Chondrocyte (in vitro differentiated cells): ENCODE measurements around the gene RNU6-1. TPM values are rescaled to one million over a fixed set of nuclear protein-coding genes. Genes with fewer than 3 reads are reported as not detected.

Experiments used
- DNase-seq: peaks from one replicate; pipeline ENCODE4 v3.0.0; 2021; ENCODE audit warnings: mixed read lengths, low spot score
- H3K27ac Mint-ChIP-seq: one replicate; pipeline ENCODE4 v1.8.0; 2021; ENCODE audit warnings: mild to moderate bottlenecking, moderate library complexity, mixed read lengths; ENCODE audit not compliant: unreplicated experiment
- H3K27me3 Mint-ChIP-seq: 2 replicates; pipeline ENCODE4 v1.8.0; 2021; ENCODE audit warnings: low read depth, mixed read lengths
- H3K36me3 Mint-ChIP-seq: 2 replicates; pipeline ENCODE4 v1.8.0; 2021; ENCODE audit warnings: low read depth, mixed read lengths
- H3K4me1 Mint-ChIP-seq: 2 replicates; pipeline ENCODE4 v1.8.0; 2021; ENCODE audit warnings: low read depth, mild to moderate bottlenecking, mixed read lengths
- H3K4me3 Mint-ChIP-seq: one replicate; pipeline ENCODE4 v1.8.0; 2021; ENCODE audit warnings: mild to moderate bottlenecking, moderate library complexity, mixed read lengths; ENCODE audit not compliant: unreplicated experiment
- H3K9me3 Mint-ChIP-seq: 2 replicates; pipeline ENCODE4 v1.8.0; 2021; ENCODE audit warnings: low read depth, mixed read lengths
- CTCF ChIP-seq: fragments of 200-600 bp; sonication (generic); IDR thresholded peaks from 2 replicates; pipeline ENCODE4 v1.5.0; 2021; ENCODE audit warnings: antibody characterized with exemption, mild to moderate bottlenecking, moderate library complexity
- total RNA-seq: library from RNA; stranded (reverse); gene quantifications from 3 replicates; pipeline ENCODE4 v1.2.1, GENCODE V29; 2021

The RNU6-1 gene
- total RNA-seq, 1 donor from 2014 or later: not detected

- no peaks in the 10 kb centered on the region for H3K9me3 Mint-ChIP-seq
- peak overlapping the region; percentile 70 for H3K4me3 Mint-ChIP-seq
- H3K4me1 Mint-ChIP-seq: peaks cover 35% of the 10 kb centered on the region
- peaks cover 50% of the 10 kb centered on the region for H3K27me3 Mint-ChIP-seq
- H3K27ac Mint-ChIP-seq: no peak overlapping the region
- peaks cover 2% of the 10 kb centered on the region for H3K36me3 Mint-ChIP-seq
- DNase-seq: no peak
- peak; percentile 81 for TF ChIP-seq CTCF
These were observed 5.9 kb downstream of the RNU6-1 start for GRCh38 chr15:67833710-67834511.

GRCh38 chr15:67832897-67833709 is 6.7 kb downstream of the RNU6-1 start:
- TF ChIP-seq CTCF: no peak
- no peak for DNase-seq
- Mint-ChIP-seq H3K9me3 (no peaks in the 10 kb centered on the region), H3K27ac (no peak overlapping the region), H3K36me3 (peaks cover 2% of the 10 kb centered on the region), H3K4me1 (peaks cover 34% of the 10 kb centered on the region), H3K4me3 (peak overlapping the region; percentile 70), H3K27me3 (peaks cover 55% of the 10 kb centered on the region)

GRCh38 chr15:67832031-67832551 is 7.8 kb downstream of the RNU6-1 start:
- TF ChIP-seq CTCF: peak; percentile 68
- no peak for DNase-seq

GRCh38 chr15:67831363-67831762 is 8.5 kb downstream of the RNU6-1 start:
- no peak for DNase-seq
- H3K4me3 Mint-ChIP-seq: no peak overlapping the region
- no peak for TF ChIP-seq CTCF
- H3K9me3 Mint-ChIP-seq: no peaks in the 10 kb centered on the region
- H3K4me1 Mint-ChIP-seq: peaks cover 35% of the 10 kb centered on the region
- peaks cover 2% of the 10 kb centered on the region for H3K36me3 Mint-ChIP-seq
- H3K27ac Mint-ChIP-seq: no peak overlapping the region
- peaks cover 55% of the 10 kb centered on the region for H3K27me3 Mint-ChIP-seq

More at GRCh38 chr15:67832031-67832551, 7.8 kb downstream of the RNU6-1 start:
- Mint-ChIP-seq H3K36me3 (peaks cover 2% of the 10 kb centered on the region), H3K27me3 (peaks cover 56% of the 10 kb centered on the region), H3K4me3 (no peak overlapping the region), H3K9me3 (no peaks in the 10 kb centered on the region), H3K4me1 (peaks cover 35% of the 10 kb centered on the region), H3K27ac (no peak overlapping the region)
